ENCODE data around the gene RRAGC. TPM values are rescaled to one million over a fixed set of nuclear protein-coding genes. Genes with fewer than 3 reads are reported as not detected.

RRAGC gene
- total and polyA plus RNA-seq, 9 of the 15 experiments (the other 6 are each of a cell fraction or from before 2014, with no cell fraction given): 3.9 to 16.9 (median 10.9) TPM

DNA sequence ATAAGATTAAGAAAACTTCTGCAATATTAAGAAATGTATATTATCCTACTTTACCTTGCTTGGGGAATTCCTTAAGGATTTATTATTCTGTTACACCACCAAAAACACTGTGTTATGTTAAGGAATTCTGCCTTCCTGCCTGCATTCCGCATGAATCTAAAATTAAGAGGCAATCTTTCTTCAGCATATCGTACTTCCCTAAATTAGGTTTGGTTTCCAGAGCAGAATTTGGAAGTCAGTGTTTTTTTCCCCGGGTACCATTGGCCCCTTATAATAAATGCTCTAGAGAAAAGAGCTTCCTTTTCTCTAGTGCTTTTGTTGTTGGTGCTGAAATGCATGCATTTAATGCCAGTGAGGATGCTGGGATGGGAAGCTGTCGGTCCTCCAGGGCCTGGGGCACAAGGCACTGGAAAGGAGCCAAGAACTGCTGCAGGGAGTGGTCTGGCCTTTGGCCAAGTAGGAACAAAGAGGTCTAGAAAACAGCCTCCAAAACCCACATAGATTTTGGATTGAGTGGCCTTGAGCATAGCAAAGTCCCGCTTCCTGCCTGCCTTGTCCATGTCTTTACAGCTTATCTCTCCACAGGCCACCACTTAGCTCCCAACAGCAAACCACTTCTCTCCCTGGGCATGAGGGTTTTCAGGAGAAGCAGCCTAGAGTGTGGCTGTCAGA, 69.9 kb downstream of the RRAGC start (continued):
- TF ChIP-seq, protein P1, sequence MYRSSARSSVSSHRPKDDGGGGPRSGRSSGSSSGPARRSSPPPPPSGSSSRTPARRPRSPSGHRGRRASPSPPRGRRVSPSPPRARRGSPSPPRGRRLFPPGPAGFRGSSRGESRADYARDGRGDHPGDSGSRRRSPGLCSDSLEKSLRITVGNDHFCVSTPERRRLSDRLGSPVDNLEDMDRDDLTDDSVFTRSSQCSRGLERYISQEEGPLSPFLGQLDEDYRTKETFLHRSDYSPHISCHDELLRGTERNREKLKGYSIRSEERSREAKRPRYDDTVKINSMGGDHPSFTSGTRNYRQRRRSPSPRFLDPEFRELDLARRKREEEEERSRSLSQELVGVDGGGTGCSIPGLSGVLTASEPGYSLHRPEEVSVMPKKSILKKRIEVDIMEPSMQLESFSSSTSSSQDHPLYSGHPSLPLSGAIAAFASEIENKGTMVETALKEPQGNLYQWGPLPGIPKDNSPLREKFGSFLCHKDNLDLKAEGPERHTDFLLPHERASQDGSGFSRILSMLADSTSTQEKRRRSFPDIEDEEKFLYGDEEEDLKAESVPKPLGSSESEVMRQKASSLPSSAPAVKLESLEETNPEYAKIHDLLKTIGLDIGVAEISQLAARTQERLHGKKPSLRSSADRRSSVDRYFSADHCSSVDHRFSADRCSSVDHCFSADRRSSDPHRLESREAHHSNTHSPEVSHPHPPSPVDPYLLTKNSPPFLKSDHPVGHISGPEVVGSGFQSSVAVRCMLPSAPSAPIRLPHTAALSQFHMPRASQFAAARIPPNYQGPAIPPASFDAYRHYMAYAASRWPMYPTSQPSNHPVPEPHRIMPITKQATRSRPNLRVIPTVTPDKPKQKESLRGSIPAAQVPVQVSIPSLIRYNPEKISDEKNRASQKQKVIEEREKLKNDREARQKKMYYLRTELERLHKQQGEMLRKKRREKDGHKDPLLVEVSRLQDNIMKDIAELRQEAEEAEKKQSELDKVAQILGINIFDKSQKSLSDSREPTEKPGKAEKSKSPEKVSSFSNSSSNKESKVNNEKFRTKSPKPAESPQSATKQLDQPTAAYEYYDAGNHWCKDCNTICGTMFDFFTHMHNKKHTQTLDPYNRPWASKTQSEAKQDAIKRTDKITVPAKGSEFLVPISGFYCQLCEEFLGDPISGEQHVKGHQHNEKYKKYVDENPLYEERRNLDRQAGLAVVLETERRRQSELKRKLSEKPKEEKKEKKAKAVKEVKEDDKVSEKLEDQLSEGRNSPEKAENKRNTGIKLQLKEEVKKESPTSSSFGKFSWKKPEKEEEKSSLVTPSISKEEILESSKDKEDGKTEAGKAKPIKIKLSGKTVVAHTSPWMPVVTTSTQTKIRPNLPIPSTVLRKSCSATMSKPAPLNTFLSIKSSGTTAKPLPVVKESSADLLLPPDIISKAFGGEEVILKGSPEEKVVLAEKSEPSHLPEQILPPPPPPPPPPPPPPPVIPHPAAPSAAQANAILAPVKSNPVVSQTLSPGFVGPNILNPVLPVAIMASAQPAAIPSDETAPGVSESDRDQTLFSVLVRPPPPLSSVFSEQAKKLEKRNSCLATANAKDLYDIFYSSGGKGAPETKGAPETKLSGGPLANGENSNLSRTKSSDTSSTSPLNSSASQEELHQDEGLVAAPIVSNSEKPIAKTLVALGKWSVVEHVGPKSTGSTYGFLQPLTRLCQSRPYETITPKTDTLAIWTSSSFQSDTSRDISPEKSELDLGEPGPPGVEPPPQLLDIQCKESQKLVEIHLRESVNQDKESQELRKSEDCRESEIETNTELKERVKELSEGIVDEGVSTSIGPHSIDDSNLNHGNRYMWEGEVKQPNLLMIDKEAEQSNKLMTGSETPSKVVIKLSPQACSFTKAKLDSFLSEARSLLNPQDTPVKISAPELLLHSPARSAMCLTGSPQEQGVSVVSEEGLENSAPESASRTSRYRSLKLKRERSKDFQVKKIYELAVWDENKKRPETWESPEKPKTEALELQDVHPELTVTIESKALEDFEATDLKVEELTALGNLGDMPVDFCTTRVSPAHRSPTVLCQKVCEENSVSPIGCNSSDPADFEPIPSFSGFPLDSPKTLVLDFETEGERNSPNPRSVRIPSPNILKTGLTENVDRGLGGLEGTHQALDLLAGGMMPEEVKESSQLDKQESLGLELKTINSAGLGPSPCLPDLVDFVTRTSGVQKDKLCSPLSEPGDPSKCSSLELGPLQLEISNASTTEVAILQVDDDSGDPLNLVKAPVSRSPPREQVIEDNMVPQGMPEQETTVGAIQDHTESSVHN (IDR thresholded peaks at IDR 0.05; ENCODE audit: borderline replicate concordance in 1 of 2, low read depth in 1 of 2): 0 out of 4 replicates have a peak, but pooled peaks of 1 of the 2 experiments have one; percentile 63
- TF ChIP-seq, protein P2, sequence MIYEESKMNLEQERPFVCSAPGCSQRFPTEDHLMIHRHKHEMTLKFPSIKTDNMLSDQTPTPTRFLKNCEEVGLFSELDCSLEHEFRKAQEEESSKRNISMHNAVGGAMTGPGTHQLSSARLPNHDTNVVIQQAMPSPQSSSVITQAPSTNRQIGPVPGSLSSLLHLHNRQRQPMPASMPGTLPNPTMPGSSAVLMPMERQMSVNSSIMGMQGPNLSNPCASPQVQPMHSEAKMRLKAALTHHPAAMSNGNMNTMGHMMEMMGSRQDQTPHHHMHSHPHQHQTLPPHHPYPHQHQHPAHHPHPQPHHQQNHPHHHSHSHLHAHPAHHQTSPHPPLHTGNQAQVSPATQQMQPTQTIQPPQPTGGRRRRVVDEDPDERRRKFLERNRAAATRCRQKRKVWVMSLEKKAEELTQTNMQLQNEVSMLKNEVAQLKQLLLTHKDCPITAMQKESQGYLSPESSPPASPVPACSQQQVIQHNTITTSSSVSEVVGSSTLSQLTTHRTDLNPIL (CRISPR knock-in tag; IDR thresholded peaks at IDR 0.05): no peak
- TF ChIP-seq, protein P3, sequence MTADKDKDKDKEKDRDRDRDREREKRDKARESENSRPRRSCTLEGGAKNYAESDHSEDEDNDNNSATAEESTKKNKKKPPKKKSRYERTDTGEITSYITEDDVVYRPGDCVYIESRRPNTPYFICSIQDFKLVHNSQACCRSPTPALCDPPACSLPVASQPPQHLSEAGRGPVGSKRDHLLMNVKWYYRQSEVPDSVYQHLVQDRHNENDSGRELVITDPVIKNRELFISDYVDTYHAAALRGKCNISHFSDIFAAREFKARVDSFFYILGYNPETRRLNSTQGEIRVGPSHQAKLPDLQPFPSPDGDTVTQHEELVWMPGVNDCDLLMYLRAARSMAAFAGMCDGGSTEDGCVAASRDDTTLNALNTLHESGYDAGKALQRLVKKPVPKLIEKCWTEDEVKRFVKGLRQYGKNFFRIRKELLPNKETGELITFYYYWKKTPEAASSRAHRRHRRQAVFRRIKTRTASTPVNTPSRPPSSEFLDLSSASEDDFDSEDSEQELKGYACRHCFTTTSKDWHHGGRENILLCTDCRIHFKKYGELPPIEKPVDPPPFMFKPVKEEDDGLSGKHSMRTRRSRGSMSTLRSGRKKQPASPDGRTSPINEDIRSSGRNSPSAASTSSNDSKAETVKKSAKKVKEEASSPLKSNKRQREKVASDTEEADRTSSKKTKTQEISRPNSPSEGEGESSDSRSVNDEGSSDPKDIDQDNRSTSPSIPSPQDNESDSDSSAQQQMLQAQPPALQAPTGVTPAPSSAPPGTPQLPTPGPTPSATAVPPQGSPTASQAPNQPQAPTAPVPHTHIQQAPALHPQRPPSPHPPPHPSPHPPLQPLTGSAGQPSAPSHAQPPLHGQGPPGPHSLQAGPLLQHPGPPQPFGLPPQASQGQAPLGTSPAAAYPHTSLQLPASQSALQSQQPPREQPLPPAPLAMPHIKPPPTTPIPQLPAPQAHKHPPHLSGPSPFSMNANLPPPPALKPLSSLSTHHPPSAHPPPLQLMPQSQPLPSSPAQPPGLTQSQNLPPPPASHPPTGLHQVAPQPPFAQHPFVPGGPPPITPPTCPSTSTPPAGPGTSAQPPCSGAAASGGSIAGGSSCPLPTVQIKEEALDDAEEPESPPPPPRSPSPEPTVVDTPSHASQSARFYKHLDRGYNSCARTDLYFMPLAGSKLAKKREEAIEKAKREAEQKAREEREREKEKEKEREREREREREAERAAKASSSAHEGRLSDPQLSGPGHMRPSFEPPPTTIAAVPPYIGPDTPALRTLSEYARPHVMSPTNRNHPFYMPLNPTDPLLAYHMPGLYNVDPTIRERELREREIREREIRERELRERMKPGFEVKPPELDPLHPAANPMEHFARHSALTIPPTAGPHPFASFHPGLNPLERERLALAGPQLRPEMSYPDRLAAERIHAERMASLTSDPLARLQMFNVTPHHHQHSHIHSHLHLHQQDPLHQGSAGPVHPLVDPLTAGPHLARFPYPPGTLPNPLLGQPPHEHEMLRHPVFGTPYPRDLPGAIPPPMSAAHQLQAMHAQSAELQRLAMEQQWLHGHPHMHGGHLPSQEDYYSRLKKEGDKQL (CRISPR knock-in tag; IDR thresholded peaks at IDR 0.05; ENCODE audit: borderline replicate concordance): no peak
- 0 out of 2 replicates have a peak, but pooled peaks have one; percentile 10 for TF ChIP-seq ARID1B (IDR thresholded peaks at IDR 0.05)
- TF ChIP-seq MECOM (CRISPR knock-in tag; IDR thresholded peaks at IDR 0.05): no peak
- TF ChIP-seq TFAM (CRISPR knock-in tag; conservative IDR thresholded peaks at IDR 0.05): no peak
- TF ChIP-seq JUND (IDR thresholded peaks at IDR 0.05; ENCODE audit: borderline replicate concordance, low read depth, low read length): peak; percentile 12; the same call in 1 of the 2 replicates
- no peak for TF ChIP-seq JUND (tag; IDR thresholded peaks at IDR 0.05; ENCODE audit: borderline replicate concordance, low read depth, low read length)
- TF ChIP-seq FOXJ2 (tag; IDR thresholded peaks at IDR 0.05): no peak
- TF ChIP-seq ZFP36 (IDR thresholded peaks at IDR 0.05; ENCODE audit: low read depth, low read length, partially characterized antibody): no peak
- no peak for TF ChIP-seq BMI1 (IDR thresholded peaks at IDR 0.05; ENCODE audit: low read length)
- no peak for TF ChIP-seq KDM2B (CRISPR knock-in tag; IDR thresholded peaks at IDR 0.05)
